Measurements from ENCODE around the gene MYLK.

- TF ChIP-seq NR2F2 (IDR thresholded peaks at IDR 0.05) (no peak), RAD21 (IDR thresholded peaks at IDR 0.05) (no peak)
Measured at GRCh38 chr3:123663977-123664376, 220.2 kb downstream of the MYLK start.

Data from liver (tissue), 2 donors.